IMR-90 (cell line): ENCODE measurements around the gene CPLX3. TPM values are rescaled to one million over a fixed set of nuclear protein-coding genes. Genes with fewer than 3 reads are reported as not detected.

Source experiments
- ATAC-seq: fragments of 200-7000 bp; cut with Tn5 transposase; 2 replicates; pipeline ENCODE4 v1.9.1; 2020; ENCODE audit warnings: low read depth, mild to moderate bottlenecking, moderate library complexity
- BruUV-seq: library from RNA; stranded (reverse); fragments of 400-500 nt; replicated peaks from 2 replicates; lab custom pipeline; 2021; lab: Mats Ljungman, UMichigan
- CTCF ChIA-PET: fragments of 300-600 bp; formaldehyde crosslinking; extraction: SDS; loops from one replicate; lab custom pipeline; 2021; ENCODE audit warnings: antibody characterized with exemption; lab: Yijun Ruan, JAX
- POLR2A ChIA-PET: fragments of 300-600 bp; sonication (Branson Sonifier 250); formaldehyde crosslinking; loops from one replicate; lab custom pipeline; 2022; ENCODE audit warnings: antibody characterized with exemption; ENCODE audit not compliant: unreplicated experiment; lab: Charles Lee
- DNase-seq: peaks from one replicate; pipeline ENCODE4 v3.0.0; 2013
- H2AFZ ChIP-seq: replicated peaks from 2 replicates; pipeline ENCODE3; 2013; ENCODE audit warnings: low read length, mild to moderate bottlenecking; ENCODE audit not compliant: poor library complexity
- H2AK5ac ChIP-seq: 2 replicates; pipeline ENCODE4 v1.6.1; 2013; ENCODE audit warnings: low read depth, low read length, inconsistent platforms
- H2AK9ac ChIP-seq: replicated peaks from 2 replicates; pipeline ENCODE3; 2013; ENCODE audit warnings: mild to moderate bottlenecking, low read depth, low read length, moderate library complexity; ENCODE audit not compliant: poor library complexity
- H2BK120ac ChIP-seq: 2 replicates; pipeline ENCODE4 v1.6.1; 2013; ENCODE audit warnings: low read depth, low read length, inconsistent platforms
- H2BK15ac ChIP-seq: 3 replicates; pipeline ENCODE4 v1.6.1; 2013; ENCODE audit warnings: low read depth, low read length, inconsistent platforms
- H2BK20ac ChIP-seq: 2 replicates; pipeline ENCODE4 v1.6.1; 2013; ENCODE audit warnings: low read depth, mild to moderate bottlenecking, inconsistent platforms, low read length, moderate library complexity
- H2BK5ac ChIP-seq: 2 replicates; pipeline ENCODE4 v1.6.1; 2013; ENCODE audit warnings: mild to moderate bottlenecking, low read depth, low read length, inconsistent platforms; ENCODE audit not compliant: poor library complexity, severe bottlenecking
- H3K14ac ChIP-seq: replicated peaks from 2 replicates; pipeline ENCODE4 v1.6.1; 2013; ENCODE audit warnings: low read depth, low read length, inconsistent platforms
- H3K18ac ChIP-seq: 2 replicates; pipeline ENCODE4 v1.6.1; 2013; ENCODE audit warnings: low read depth, low read length, control low read depth
- H3K23ac ChIP-seq: 2 replicates; pipeline ENCODE4 v1.6.1; 2013; ENCODE audit warnings: low read depth, low read length, inconsistent platforms
- H3K27ac ChIP-seq: 2 replicates; pipeline ENCODE4 v1.5.1; 2013; ENCODE audit warnings: mild to moderate bottlenecking, control low read depth, low read length; ENCODE audit not compliant: insufficient read depth
- H3K27me3 ChIP-seq: 2 replicates; pipeline ENCODE4 v1.6.1; 2013; ENCODE audit warnings: low read length; ENCODE audit not compliant: control insufficient read depth, insufficient read depth
- H3K36me3 ChIP-seq: 2 replicates; pipeline ENCODE4 v1.6.1; 2013; ENCODE audit warnings: low read length, mixed read lengths; ENCODE audit not compliant: control insufficient read depth, insufficient read depth
- H3K4ac ChIP-seq: 2 replicates; pipeline ENCODE4 v1.6.1; 2013; ENCODE audit warnings: low read depth, low read length, inconsistent platforms
- H3K4me1 ChIP-seq: 2 replicates; pipeline ENCODE4 v1.6.1; 2013; ENCODE audit warnings: low read length, mixed read lengths; ENCODE audit not compliant: control insufficient read depth, insufficient read depth
- H3K4me2 ChIP-seq: 2 replicates; pipeline ENCODE4 v1.6.1; 2013; ENCODE audit warnings: low read depth, mild to moderate bottlenecking, control low read depth, low read length, moderate library complexity
- H3K4me3 ChIP-seq: 2 replicates; pipeline ENCODE4 v1.5.1; 2013; ENCODE audit warnings: low read depth, mild to moderate bottlenecking, control low read depth, low read length, moderate library complexity; ENCODE audit not compliant: insufficient read depth
- H3K56ac ChIP-seq: 2 replicates; pipeline ENCODE4 v1.6.1; 2013; ENCODE audit warnings: low read length, inconsistent platforms; ENCODE audit not compliant: insufficient read depth; ENCODE audit errors: extremely low read depth
- H3K79me1 ChIP-seq, 2 experiments: 2 replicates each; pipeline ENCODE4 v1.6.1; 2013; ENCODE audit warnings: low read length in 2 of 2, inconsistent platforms in 1 of 2, low read depth in 1 of 2
- H3K9ac ChIP-seq: 2 replicates; pipeline ENCODE4 v1.6.1; 2013; ENCODE audit warnings: low read depth, low read length, control low read depth
- H3K9me1 ChIP-seq: 2 replicates; pipeline ENCODE4 v1.6.1; 2013; ENCODE audit warnings: low read length, inconsistent platforms; ENCODE audit not compliant: insufficient read depth
- H3K9me3 ChIP-seq: 2 replicates; pipeline ENCODE4 v1.6.1; 2013; ENCODE audit warnings: low read length; ENCODE audit not compliant: control insufficient read depth, insufficient read depth
- H4K20me1 ChIP-seq: 2 replicates; pipeline ENCODE4 v1.6.1; 2013; ENCODE audit warnings: low read length, inconsistent platforms; ENCODE audit not compliant: insufficient read depth
- H4K5ac ChIP-seq: 2 replicates; pipeline ENCODE4 v1.6.1; 2013; ENCODE audit warnings: mild to moderate bottlenecking, low read depth, low read length, control low read depth
- H4K8ac ChIP-seq, 2 experiments: 2 replicates each; pipeline ENCODE4 v1.6.1; 2013; ENCODE audit warnings: low read depth in 2 of 2, low read length in 2 of 2, control low read depth in 1 of 2, inconsistent platforms in 1 of 2
- H4K91ac ChIP-seq: 2 replicates; pipeline ENCODE4 v1.6.1; 2013; ENCODE audit warnings: low read depth, low read length, inconsistent platforms; ENCODE audit not compliant: insufficient read depth
- BHLHE40 ChIP-seq: fragments of 150-350 bp; IDR thresholded peaks from 2 replicates; pipeline ENCODE4 v1.6.1; 2016; ENCODE audit warnings: mild to moderate bottlenecking, low read depth, low read length
- CEBPB ChIP-seq: IDR thresholded peaks from 2 replicates; pipeline ENCODE4 v1.6.1; 2012; ENCODE audit warnings: low read depth, low read length, improper control_type of control experiment
- FOS ChIP-seq: fragments of 150-350 bp; IDR thresholded peaks from 2 replicates; pipeline ENCODE4 v1.6.1; 2016; ENCODE audit warnings: low read depth, low read length
- MAZ ChIP-seq: IDR thresholded peaks from 2 replicates; pipeline ENCODE4 v1.6.1; 2012; ENCODE audit warnings: low read depth, mild to moderate bottlenecking, low read length, improper control_type of control experiment, moderate library complexity, borderline replicate concordance
- MXI1 ChIP-seq: IDR thresholded peaks from 2 replicates; pipeline ENCODE4 v1.6.1; 2012; ENCODE audit warnings: low read depth, mild to moderate bottlenecking, low read length, moderate library complexity, borderline replicate concordance
- NFE2L2 ChIP-seq: fragments of 150-350 bp; IDR thresholded peaks from 2 replicates; pipeline ENCODE4 v1.6.1; 2016; ENCODE audit warnings: low read depth, mild to moderate bottlenecking, low read length
- POLR2A ChIP-seq: IDR thresholded peaks from 2 replicates; pipeline ENCODE4 v1.6.1; 2012; ENCODE audit warnings: mild to moderate bottlenecking, low read depth, low read length
- RAD21 ChIP-seq: IDR thresholded peaks from 2 replicates; pipeline ENCODE4 v1.6.1; 2012; ENCODE audit warnings: low read length, improper control_type of control experiment
- RCOR1 ChIP-seq: IDR thresholded peaks from 2 replicates; pipeline ENCODE4 v1.6.1; 2012; ENCODE audit warnings: mild to moderate bottlenecking, low read length, improper control_type of control experiment; ENCODE audit not compliant: insufficient replicate concordance
- RFX5 ChIP-seq: IDR thresholded peaks from 2 replicates; pipeline ENCODE4 v1.8.0; 2012; ENCODE audit warnings: low read depth, mild to moderate bottlenecking, low read length, moderate library complexity
- WGBS, 2 experiments: methylation state at CpG; one replicate each; pipeline versions ENCODE4 v1.1.5 to v1.1.7; 2013; ENCODE audit warnings: missing lambda C conversion rate in 2 of 2; ENCODE audit not compliant: insufficient read length in 1 of 2; ENCODE audit errors: extremely low coverage in 2 of 2; 5-methylcytosine and 5-hydroxymethylcytosine counted together
- dilution Hi-C: fragments of 300-500 bp; cut with HindIII; formaldehyde crosslinking; loops from one replicate; pipeline ENCODE4 v1.14.3; 2018; ENCODE audit warnings: low sequenced_read_pairs; ENCODE audit not compliant: unreplicated experiment
- in situ Hi-C: fragments of 300-500 bp; cut with MboI; formaldehyde crosslinking; loops from 3 replicates; pipeline ENCODE4 v1.14.3; 2019; ENCODE audit warnings: low sequenced_read_pairs, inconsistent platforms, mixed read lengths
- intact Hi-C: fragments of 100-400 bp; cut with micrococcal nuclease; formaldehyde crosslinking; loops from 2 replicates; pipeline ENCODE4 v1.10.0; 2022
- polyA plus RNA-seq, 3 experiments: library from polyadenylated mRNA; depleted of rRNA; stranded (reverse); fragments of >200 nt; gene quantifications; 2 replicates each; pipeline ENCODE4 v1.2.3, GENCODE V29; 2012; ENCODE audit warnings: low replicate concordance in 1 of 3
- total RNA-seq: library from RNA; depleted of rRNA; stranded (reverse); fragments of >200 nt; gene quantifications from 2 replicates; pipeline ENCODE4 v1.2.3, GENCODE V29; 2012

CPLX3 gene
- total and polyA plus RNA-seq, 2 of the 4 experiments (the other 2 are of a cell fraction) = not detected

- TF ChIP-seq RCOR1 = no peak
- TF ChIP-seq MXI1 = no peak
- no peak for TF ChIP-seq NFE2L2
- no peak for TF ChIP-seq RFX5
- TF ChIP-seq BHLHE40 = no peak
- no peak for TF ChIP-seq FOS
- no peak for TF ChIP-seq CEBPB
- TF ChIP-seq POLR2A = no peak
- no peak for TF ChIP-seq RAD21
- TF ChIP-seq MAZ = no peak
- H3K56ac ChIP-seq = no peak overlapping the region
- H2BK20ac ChIP-seq = no peak overlapping the region
- no peak overlapping the region for H3K14ac ChIP-seq
- H3K36me3 ChIP-seq = no peaks in the 10 kb centered on the region
- no peak overlapping the region for H2AK9ac ChIP-seq
- in situ Hi-C loops = loop anchor here (10.0 kb wide), 1 partner anchor 404 kb away; no protein-coding TSS in a partner anchor
- no peak overlapping the region for H3K18ac ChIP-seq
- POLR2A ChIA-PET = interaction anchor here (0.5 kb wide), 1 partner anchor 52 kb away, joined by 3 read pairs; no protein-coding TSS in a partner anchor
- H4K91ac ChIP-seq = no peak overlapping the region
- H3K23ac ChIP-seq = no peak overlapping the region
- no peak for DNase-seq
- H4K20me1 ChIP-seq = peaks cover 11% of the 10 kb centered on the region
- no peak overlapping the region for H3K4ac ChIP-seq
- ATAC-seq = no peak
- no peak overlapping the region for H2BK5ac ChIP-seq
- no TSS peak for BruUV-seq
- H4K8ac ChIP-seq = no peak overlapping the region
- WGBS, 2 experiments = no CpG with 5 or more reads among the region's 5 CpGs
- intact Hi-C loops = no loop called here
- H2BK15ac ChIP-seq = no peak overlapping the region
- H3K9me1 ChIP-seq = no peaks in the 10 kb centered on the region
- no peaks in the 10 kb centered on the region for H3K27me3 ChIP-seq
- H3K9ac ChIP-seq = no peak overlapping the region
- no peak overlapping the region for H4K5ac ChIP-seq
- dilution Hi-C loops = no loop called here
- H3K4me2 ChIP-seq = no peak overlapping the region
- H2AK5ac ChIP-seq = no peak overlapping the region
- H3K4me1 ChIP-seq = peaks cover 11% of the 10 kb centered on the region
- H3K4me3 ChIP-seq = no peak overlapping the region
- H2BK120ac ChIP-seq = no peak overlapping the region
- peaks cover 9 to 18% of the 10 kb centered on the region in 2 experiments; a peak in 3 of 4 replicates for H3K79me1 ChIP-seq
- CTCF ChIA-PET = interaction anchor here (1.4 kb wide), 1 partner anchor 146 kb away, joined by 3 read pairs; no protein-coding TSS in a partner anchor
- H3K27ac ChIP-seq = no peak overlapping the region
- H3K9me3 ChIP-seq = no peaks in the 10 kb centered on the region
- H2AFZ ChIP-seq = no peak overlapping the region
Measured at GRCh38 chr15:74778599-74778970, 47.8 kb upstream of the CPLX3 start.
